GM18520 (cell line): ENCODE data around the gene PVALEF.

Experiments
- ATAC-seq: cut with Tn5 transposase; IDR thresholded peaks from one replicate; pipeline ENCODE4 v1.9.1; 2021; ENCODE audit not compliant: unreplicated experiment

PVALEF gene

GRCh38 chr17:81161536-81161935, 3.8 kb upstream of the PVALEF start:
- ATAC-seq: no peak

GRCh38 chr17:81161972-81162371, 3.3 kb upstream of the PVALEF start:
- no peak for ATAC-seq

- no peak for ATAC-seq
These were observed 2.8 kb upstream of the PVALEF start for GRCh38 chr17:81162491-81162890.

GRCh38 chr17:81163051-81163695, 2.1 kb upstream of the PVALEF start:
- no peak for ATAC-seq

- no peak for ATAC-seq
These were observed 1.5 kb upstream of the PVALEF start for GRCh38 chr17:81163703-81164370.

- ATAC-seq: no peak
These were observed 699 bp upstream of the PVALEF start for GRCh38 chr17:81164371-81165245.

- no peak for ATAC-seq
These were observed 756 bp downstream of the PVALEF start, which contains the start of gene AATK for GRCh38 chr17:81166033-81166492. AATK (minus strand) TSS chr17:81166221; CDS start chr17:81165992, 229 bp downstream.

GRCh38 chr17:81167194-81167524, 1.9 kb downstream of the PVALEF start:
- ATAC-seq: no peak

GRCh38 chr17:81167638-81168037, 2.3 kb downstream of the PVALEF start:
- ATAC-seq: no peak

GRCh38 chr17:81169870-81170309, 4.6 kb downstream of the PVALEF start:
- ATAC-seq: no peak

- ATAC-seq: no peak
These were observed 5.6 kb downstream of the PVALEF start for GRCh38 chr17:81170727-81171494.

- ATAC-seq: no peak
These were observed 6.6 kb downstream of the PVALEF start for GRCh38 chr17:81171941-81172340.

GRCh38 chr17:81173052-81173761, 7.9 kb downstream of the PVALEF start:
- ATAC-seq: no peak

GRCh38 chr17:81173762-81174155, 8.5 kb downstream of the PVALEF start:
- no peak for ATAC-seq

- ATAC-seq: no peak
These were observed 11.4 kb downstream of the PVALEF start for GRCh38 chr17:81176666-81177065.

GRCh38 chr17:81178136-81179091, 13.1 kb downstream of the PVALEF start:
- ATAC-seq: no peak

- ATAC-seq: no peak
These were observed 13.9 kb downstream of the PVALEF start for GRCh38 chr17:81179220-81179619.

- ATAC-seq: no peak
These were observed 14.6 kb downstream of the PVALEF start for GRCh38 chr17:81179861-81180260.
